ENCODE data around the gene CHDH.

GRCh38 chr3:53850895-53851294, 4.7 kb upstream of the CHDH start:
- TF ChIP-seq CTCF (IDR thresholded peaks at IDR 0.05) (no peak), POLR2A (IDR thresholded peaks at IDR 0.05) (no peak)

All from uterus (tissue), 2 donors.